GM21825 (cell line): ENCODE results near the gene PRKACA.

Experiments
- ATAC-seq: cut with Tn5 transposase; IDR thresholded peaks from one replicate; pipeline ENCODE4 v1.9.1; 2021; ENCODE audit warnings: mild to moderate bottlenecking, moderate library complexity; ENCODE audit not compliant: unreplicated experiment

The PRKACA gene

GRCh38 chr19:14118165-14119051 lies 846 bp upstream of the PRKACA start:
- ATAC-seq = no peak

DNA sequence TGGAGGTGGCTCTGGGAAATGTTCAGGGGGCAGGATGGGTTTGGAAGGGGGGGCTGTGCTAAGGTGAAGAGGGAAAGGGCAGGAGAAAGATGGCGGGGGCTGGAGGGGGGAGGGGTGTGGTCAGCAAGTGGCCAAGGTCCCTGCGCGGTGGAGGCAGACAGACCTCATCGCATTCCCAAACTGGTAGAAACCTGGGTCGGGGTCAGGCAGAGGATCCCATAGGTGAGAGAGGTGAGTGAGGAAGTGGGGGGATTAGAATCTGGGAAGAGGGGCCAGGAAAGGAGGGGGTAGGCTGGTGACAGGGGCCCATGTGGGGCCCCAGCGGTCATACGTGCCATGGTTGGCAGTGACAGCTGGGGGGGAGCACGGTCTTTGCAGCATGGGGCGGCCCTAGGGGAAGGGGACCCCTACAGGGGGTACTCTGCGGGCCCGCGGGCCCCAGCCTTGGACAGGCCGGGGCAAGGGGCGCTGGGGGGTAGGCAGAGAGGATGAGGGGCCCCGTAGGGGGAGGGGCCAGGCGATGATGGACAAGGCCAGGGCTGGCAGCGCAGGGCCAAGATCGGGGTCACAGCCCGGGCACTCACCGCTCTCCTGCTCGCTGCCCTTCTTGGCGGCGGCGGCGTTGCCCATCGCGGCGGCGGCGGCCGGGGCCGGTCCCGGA lies 514 bp downstream of the PRKACA start:
- ATAC-seq = peak; percentile 8

DNA sequence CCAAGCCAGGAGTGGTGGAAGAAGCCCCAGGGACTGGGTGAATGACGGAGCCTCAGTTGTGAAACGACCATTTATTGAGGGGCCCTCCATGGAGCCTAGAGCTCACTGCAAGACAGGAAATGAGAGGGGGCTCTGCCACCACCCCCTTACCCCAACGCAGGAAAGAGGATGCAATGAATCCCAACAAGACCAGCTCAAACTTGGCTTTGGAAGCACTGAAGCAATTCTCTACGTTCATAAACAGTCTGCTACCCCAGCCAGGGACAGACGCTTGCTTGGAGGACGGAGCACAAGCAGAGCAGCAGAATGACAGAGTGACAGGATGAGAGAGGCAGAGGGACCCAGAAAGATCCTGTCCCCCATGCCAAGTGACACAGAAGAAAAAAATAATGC lies 1.0 kb downstream of the PRKACA start:
- ATAC-seq = no peak

- ATAC-seq = no peak
Observed at GRCh38 chr19:14115756-14116155, 1.8 kb downstream of the PRKACA start.

- ATAC-seq = no peak
Observed at GRCh38 chr19:14114854-14115253, 2.7 kb downstream of the PRKACA start.

GRCh38 chr19:14114439-14114838 lies 3.1 kb downstream of the PRKACA start:
- ATAC-seq = no peak

DNA sequence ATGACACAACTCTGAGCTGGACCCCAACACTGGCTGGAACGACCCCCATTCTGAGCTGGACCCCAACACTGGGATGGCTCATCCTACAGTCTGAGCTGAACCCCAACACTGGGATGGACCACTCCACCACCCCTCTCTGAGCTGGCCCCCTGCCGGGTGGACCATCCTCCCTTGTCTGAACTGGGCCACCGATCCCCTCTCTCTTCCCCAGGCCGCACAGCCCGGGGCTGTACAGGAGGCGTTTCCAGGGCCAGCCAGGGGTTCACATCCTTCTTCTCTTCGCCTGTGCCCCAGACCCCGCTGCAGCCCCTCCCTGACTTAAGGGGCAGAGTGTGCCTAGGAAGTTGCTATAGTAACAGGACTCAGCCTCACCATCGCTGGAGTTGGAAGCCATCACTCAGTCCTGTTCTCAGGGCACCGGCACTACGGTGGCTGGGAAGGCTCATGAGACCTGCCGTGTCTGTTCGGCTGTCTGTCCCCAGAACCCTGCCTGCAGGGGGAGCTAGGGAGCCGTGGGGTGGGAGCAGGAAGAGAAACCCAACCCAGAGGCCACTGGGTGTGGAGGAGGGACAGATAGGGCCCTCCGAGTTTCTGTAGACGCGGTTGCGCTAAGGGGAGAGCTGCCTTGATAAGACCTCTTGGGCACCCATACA lies 3.7 kb downstream of the PRKACA start:
- no peak for ATAC-seq

DNA sequence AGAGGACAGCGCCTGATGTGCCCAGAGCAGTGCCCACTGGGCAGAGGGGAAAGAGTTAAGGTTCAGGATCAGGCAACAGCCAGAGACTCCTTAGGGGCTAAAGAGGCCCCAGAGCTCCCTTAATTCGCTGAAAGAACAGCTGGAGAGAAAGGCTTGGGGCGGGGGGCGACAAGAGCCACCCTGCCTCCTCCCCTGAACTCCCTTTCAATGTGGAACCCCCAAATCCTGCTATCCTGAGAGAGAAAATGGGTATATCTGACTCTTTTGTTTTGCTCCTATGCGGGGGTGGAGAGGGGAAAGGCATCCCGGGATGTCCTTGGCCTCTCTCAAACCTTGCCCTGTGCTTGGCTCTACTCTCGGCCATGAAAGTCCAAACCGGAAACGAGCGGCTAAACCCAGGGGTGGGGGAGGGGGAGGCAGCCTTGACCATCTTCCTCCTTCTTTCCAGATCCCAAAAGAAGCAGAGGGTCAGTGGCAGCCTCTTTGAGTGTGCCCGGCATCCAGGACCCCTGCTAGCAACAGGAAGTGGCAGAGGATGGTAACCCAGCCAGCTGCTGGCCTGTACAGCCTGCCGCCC lies 4.7 kb downstream of the PRKACA start:
- ATAC-seq = no peak

DNA sequence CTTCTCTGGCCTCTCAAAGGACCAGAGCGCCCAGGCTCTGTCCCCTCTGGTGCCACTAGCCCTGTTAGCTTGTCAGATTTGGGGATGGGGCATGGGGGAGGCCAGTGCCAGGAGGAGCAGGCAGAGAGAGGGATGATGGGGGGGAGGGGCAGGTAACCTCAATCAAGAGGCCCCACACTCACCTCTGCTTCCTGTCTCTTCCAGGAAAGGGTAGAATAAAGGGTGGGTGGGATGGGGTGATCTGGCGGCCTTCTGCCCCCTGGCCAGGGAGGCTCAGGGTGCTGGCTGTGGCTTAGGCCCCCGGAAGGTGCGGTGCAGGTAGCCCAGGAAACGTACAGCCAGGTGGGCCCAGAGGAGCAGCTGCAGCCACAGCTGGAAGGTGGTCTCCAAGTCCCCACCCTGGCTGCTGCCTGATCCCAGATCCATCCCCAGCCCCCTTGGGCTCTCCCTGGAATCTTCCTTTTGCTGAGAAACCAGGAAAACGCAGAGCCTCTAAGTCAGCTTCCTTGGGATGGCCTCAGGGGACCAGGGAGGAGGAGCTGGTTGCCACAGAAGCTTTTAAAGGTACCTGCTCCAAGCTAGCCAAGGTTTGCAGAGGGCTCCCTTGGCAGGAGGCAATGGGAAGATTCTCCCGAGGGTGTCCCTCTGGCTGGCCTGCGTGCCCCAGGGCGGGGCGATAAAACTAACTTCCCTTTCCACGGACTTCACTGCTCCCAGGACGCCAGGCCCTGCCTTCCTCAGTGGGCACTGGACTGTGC lies 5.3 kb downstream of the PRKACA start:
- no peak for ATAC-seq

- ATAC-seq = no peak
Observed at GRCh38 chr19:14111486-14111885, 6.1 kb downstream of the PRKACA start.

DNA sequence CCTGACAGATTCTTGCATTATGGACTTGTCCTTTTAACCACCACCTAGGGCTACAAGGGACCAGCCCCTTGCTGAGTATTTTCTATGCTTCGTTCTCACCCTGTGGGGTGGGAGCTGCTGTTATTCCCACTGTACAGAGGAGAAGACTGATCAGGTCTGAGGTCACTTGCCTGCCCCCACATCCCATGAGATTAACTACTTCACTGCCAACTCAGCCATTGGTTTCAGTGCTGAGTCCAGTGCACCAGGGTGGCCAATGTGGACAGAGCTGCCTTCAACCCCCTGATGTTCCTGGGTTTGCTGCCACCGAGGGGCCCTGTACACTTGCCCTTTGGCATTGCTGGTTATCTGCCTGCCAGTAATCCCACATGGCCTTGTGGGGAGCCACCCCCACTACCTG lies 6.9 kb downstream of the PRKACA start:
- no peak for ATAC-seq

GRCh38 chr19:14107581-14108461 lies 9.7 kb downstream of the PRKACA start:
- no peak for ATAC-seq

- ATAC-seq = no peak
Observed at GRCh38 chr19:14106840-14107239, 10.7 kb downstream of the PRKACA start.

- no peak for ATAC-seq
Observed at GRCh38 chr19:14105680-14106079, 11.9 kb downstream of the PRKACA start.

- ATAC-seq = no peak
Observed at GRCh38 chr19:14103310-14103709, 14.3 kb downstream of the PRKACA start.

GRCh38 chr19:14102756-14103155 lies 14.8 kb downstream of the PRKACA start:
- ATAC-seq = no peak

DNA sequence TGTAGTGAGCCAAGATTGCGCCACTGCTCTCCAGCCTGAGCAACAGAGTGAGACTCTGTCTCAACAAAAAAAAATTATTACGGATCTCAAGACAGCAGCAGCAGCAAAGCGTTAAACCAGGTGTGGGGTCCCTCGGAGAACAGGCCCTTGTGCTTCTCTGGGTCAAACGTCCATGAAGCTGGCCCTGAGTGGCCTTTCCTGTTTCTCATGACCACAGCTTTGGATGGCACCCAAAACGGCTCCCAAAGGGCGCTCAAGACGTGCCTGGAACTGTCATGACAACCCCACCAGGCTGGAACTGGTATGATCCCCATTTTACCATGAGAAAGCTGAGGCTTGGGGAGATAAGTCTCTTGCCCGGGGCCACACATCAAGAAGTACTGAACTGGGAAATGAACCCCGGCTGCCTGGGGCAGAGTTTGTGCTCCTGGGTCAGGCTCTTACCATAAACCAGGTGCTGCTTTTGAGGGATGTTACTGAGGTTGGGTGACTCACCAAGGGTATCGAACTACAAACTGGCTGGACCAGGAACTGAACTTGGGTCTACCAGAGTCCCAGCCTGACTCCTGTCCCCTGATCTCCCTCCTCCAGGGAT lies 15.4 kb downstream of the PRKACA start:
- no peak for ATAC-seq

DNA sequence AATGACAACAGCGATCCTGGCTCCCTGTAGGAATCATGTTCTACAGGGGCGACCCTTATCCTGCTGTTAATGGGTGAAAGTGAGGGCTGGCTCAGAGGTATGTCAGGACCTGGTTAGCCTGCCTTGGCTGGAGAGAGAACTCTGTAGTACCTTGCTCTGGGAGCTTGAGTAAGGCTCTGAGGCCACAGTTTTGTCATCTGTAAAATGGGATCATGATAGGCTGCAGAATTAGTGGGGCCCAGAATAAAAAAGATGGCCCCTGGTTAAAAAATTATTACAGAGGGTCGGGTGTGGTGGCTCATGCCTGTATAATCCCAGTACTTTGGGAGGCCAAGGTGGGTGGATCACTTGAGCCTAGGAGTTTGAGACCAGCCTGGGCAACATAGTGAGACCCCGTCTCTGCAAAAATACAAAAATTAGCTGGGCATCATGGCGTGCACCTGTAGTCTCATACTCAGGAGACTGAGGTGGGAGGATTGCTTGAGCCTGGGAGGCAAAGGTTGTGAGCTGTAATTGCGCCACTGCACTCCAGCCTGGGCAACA lies 16.5 kb downstream of the PRKACA start:
- ATAC-seq = no peak

DNA sequence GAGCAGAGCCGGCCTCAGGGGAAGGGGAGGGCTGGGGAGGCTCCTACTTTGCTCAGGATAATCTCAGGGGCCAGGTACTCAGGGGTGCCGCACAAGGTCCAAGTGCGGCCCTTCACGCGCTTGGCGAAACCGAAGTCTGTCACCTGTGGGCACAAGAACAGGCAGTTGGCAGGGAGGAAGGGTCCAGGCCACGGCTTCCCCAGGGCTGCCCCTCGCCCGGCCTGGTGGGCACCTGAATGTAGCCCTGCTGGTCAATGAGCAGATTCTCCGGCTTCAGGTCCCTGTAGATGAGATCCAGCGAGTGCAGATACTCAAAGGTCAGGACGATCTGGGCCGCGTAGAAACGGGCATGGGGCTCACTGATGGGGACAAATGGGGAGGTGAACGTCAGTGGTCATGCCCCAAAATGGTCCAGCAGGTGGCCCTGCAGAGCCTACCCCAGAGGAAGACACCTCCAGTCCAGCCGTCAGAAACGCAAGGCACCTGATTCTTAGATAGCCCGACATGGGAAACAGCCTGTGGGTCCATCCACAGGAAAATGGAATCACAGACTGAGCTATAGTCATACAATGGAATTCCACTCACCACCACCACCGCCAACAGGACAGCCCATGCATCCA lies 19.9 kb downstream of the PRKACA start:
- no peak for ATAC-seq
